NCI-H2227 treated with DMSO at 0.1 percent for 48 hours (cell line): ENCODE measurements around the gene SLC35E2B.
"Not testable (repeated sequence)": the region's sequence is repeated elsewhere in the genome, so short reads cannot be mapped to it uniquely, and the experiment has no call there.

Experiments used
- DNase-seq: peaks from one replicate; lab custom pipeline; 2025; lab: John Stamatoyannopoulos, UW

Gene SLC35E2B

GRCh38 chr1:1674806-1675205, 17.8 kb downstream of the SLC35E2B start:
- not testable (repeated sequence) for DNase-seq

DNA sequence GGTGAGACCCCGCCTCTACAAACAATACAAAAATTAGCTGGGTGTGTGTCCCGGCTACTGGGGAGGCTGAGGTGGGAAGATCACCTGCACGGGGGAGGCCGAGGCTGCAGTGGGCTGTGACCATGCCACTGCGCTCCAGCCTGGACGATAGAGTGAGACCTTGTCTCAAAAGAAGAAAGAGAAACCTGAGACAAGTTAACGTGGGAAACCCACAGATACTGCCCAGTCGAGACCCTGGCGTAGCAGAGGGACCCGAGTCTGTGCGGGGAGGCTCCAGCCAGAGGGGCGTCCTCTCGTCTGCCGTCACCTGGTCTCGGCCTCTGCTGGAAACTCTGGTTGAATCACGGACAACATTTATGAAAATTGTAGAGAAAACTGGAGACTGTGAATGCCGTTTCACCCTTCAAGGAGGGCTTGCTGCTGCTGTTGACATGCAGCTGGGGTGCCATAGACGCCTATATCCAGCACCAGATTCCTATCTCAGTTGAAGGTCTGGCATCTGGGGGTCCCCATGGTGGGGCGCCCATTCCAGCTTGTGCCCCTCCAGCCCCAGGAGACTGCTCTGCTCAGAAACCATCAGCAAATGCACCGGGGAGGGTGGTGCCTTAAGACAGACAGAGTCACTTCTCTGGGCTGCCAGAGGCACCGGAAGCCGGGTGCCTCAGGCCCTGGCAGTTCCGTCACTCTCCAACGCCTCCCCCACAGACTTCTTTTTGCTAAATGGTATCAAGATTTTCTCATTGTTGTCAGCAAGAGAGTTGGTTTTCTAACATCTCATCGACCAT, 20.2 kb downstream of the SLC35E2B start:
- no peak for DNase-seq

DNA sequence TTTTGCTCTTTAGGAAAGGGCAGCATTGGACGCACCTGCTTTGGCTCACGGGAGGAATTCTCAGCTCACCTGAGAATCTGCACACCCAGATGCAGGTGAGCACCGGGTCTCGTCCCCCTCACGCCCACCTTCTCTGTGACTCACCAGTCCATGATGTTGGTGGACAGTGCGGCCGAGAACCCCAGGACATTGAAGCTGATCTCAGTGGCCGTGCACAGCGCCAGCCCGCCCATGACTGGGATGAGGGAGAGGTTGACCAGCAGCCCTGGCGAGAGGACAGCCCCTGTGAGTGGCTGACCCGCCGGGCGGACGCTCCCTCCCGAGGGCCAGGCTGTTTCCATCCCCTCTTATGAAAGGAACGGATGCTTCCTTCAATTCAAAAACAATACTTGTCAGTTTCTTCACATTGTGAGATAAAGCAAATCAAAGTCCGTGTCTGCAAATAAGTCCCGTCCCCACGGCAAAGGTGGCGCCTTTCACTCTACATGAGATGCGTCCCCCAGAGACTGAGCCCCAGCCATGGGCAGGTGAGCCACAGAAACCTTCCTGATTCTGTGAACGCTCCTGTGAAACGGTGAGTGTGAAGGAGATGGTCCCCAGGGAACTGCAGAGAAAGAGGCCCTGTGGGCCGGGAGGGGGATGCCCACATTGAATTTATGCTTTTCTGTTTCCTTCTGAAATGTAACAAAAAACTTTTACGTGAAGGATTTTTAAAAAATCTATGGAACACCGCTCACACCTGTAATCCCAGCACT, 21.1 kb downstream of the SLC35E2B start:
- DNase-seq = no peak

GRCh38 chr1:1670866-1671265, 21.7 kb downstream of the SLC35E2B start:
- no peak for DNase-seq

DNA sequence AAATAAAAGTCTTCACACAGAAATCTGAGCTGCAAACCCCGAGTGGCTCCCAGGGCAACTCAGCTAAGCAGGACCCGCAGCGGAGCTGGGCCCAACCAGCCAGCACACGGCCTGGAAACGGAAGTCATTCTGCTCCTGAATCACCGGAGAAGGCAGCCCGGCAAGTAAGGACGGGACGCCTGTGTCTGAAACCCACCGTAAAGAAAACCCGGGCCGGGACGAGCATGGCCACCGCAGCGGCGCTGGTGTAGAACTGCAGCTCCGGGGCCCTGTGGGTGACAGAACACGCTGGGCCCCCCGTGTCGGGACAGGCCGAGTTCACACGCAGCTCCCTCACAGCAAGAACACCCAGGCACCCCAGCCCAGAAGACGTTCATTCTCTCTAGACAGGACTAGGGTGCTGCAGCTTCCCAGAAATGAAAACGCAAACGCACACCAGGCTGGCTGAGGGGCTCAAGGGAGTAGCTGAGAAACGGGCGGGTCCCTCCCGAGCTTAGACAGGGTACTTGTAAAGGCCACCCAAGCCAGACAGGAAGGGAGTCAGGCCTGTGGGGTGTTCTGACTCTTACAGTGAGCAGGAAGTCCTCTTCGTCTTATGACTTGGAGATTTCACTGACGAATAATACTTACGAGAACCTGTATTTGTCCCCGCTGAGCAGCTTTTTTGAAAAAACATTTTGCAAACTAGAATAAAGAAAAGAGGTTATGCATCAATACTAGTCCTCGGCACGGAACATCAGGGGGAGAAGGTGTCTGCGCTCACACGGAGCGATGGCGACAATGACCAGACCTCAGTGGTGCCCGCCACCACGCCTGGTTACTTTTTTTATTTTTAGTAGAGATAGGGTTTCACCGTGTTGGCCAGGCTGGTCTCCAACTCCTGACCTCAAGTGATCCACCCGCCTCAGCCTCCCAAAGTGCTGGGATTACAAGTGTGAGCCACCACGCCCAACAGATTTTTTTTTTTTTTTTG, 22.8 kb downstream of the SLC35E2B start:
- DNase-seq = no peak

- no peak for DNase-seq
These were observed 26.1 kb downstream of the SLC35E2B start for GRCh38 chr1:1666526-1666925.

DNA sequence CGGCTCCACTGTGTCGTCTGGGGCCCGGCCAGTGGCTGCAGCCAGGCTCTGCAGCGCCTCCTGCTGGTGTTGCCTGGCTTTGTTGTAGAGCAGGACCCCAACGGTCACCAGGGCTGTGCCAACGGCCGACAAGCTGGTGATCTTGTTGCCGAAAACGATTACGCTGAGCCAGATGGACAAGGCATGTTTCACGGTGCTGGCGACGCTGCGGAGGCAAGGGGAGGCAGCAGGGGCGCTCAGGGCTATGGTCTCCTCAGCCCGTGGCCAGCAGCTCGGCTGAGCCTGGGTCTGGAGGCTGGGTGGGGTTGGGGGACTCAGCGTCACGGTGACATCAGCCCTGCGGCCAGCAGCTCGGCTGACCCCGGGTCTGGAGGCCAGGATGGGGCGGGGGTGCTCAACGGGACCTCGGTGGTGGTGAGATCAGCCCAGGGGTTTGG, 26.8 kb downstream of the SLC35E2B start:
- no peak for DNase-seq

DNA sequence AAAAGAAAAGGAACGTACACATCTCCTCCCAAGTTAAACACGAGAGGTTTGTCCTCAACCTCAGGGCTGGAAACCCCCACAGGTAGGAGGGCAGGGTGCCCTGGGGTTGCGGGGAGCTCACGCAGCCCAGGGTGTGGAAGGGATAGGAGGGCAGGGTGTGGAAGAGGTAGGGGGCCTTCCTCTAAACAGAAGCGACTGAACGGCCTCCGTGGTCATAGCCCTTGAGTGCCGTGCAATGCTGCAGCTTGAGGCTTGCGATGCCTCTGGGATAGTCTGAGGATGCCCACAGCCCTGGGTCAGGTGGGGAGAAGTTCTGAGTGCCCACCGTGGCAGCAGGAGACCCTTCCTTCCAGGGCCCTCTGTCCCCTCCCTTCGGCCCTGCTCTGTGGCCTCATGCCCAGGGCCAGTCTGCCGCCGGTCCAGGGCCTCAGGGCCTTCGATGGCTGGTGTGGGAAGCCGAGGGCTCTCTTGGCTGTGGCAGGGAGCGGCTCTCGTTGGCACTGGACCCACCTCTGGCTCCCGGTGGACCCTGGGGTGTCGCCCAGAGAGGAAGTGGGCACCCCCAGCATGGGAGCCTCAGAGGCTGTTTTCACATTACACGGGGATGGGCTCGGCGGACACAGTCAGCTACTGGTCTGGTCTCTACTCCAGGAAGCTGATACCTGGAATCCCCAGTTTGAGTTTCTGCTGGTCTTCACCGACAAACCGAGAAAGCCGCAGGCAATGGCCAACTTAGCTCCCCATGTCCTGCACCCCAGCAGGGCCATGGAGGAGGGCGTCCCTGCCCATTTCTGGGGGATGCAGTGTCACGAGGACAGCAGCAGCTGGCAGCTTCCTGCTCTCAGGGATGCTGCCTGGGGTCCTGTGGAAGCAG, 27.4 kb downstream of the SLC35E2B start:
- DNase-seq = no peak

DNA sequence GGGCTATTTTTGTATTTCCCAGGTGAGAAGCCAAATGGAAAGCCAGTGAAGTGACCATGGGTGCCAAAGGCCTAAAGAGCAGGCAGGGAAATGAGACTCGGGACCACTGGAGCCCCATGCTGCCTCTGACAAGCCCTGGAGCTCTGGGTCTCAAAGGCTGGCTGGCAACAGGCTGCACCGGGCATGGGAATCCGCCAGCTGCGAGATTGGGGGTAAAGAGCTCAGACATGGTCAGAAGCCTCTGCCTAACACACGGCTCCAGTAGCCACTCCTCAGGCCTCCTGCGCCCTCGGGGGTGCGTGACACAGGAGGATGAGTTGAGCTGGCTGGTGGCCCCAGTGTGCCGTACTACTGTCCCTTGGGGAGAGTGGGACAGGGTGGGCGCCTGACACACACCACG, 28.3 kb downstream of the SLC35E2B start:
- DNase-seq = not testable (repeated sequence)

- not testable (repeated sequence) for DNase-seq
These were observed 29.6 kb downstream of the SLC35E2B start for GRCh38 chr1:1662830-1663560.

GRCh38 chr1:1662392-1662791, 30.2 kb downstream of the SLC35E2B start:
- DNase-seq = not testable (repeated sequence)

- DNase-seq = peak; percentile 97
These were observed 33.7 kb downstream of the SLC35E2B start, which contains the start of gene CDK11B for GRCh38 chr1:1658583-1659549. Gene CDK11B (minus strand): TSS chr1:1659004. CDS start chr1:1657485, 1,519 bp downstream.

- DNase-seq = not testable (repeated sequence)
These were observed 44.3 kb downstream of the SLC35E2B start for GRCh38 chr1:1648265-1648664.

GRCh38 chr1:1647567-1648241, 44.9 kb downstream of the SLC35E2B start:
- not testable (repeated sequence) for DNase-seq

DNA sequence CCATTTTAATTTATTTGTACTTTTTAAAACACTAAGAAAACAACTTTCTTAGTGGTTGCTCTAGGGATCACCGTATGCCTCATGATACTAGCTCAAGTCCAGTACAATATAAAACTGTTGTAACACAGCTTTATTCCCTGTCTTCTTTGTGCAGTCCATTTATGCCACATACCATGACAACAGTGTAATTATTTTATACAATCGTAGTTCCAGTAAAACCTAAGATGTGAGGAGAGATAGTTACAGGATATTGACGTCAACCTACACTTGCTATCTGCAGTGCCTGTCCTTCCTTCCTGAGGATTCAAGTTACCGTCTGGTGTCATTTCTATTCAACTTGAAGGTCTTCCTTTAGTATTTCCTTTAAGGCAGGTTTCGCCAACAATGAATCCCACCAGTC, 46.3 kb downstream of the SLC35E2B start:
- DNase-seq = not testable (repeated sequence)

DNA sequence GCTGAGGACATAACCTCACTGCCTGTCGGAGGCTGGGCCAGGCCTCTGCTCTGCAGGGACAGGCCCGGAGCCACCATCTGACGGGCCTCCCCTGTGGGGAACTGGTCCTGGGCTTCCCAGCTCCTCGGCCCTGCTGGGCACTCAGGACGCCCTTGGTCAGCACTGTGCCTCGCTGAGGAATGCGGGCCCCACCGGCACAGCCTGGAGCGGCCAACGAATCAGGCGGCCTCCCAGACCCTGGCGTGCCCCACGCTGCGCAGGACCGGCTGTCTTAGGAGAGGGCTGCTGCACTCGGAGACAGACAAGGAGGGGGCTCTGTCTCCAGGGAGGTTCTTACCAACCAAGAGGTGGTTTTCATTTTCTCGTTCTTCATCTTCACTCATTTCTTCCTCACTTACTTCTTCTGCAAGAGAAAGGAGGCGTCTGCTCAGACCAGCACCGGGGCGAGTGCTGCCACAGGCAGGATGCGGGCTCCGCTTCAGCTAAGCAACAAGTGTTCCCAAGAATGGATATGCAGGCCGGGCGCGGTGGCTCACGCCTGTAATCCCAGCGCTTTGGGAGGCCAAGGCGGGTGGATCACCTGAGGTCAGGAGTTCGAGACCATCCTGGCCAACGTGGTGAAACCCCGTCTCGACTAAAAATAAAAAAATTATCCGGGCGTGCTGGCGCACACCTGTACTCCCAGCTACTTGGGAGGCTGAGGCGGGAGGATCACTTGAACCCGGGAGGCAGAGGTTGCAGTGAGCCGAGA, 51.7 kb downstream of the SLC35E2B start:
- DNase-seq = not testable (repeated sequence)

- DNase-seq = not testable (repeated sequence)
These were observed 52.5 kb downstream of the SLC35E2B start for GRCh38 chr1:1640081-1640480.

DNA sequence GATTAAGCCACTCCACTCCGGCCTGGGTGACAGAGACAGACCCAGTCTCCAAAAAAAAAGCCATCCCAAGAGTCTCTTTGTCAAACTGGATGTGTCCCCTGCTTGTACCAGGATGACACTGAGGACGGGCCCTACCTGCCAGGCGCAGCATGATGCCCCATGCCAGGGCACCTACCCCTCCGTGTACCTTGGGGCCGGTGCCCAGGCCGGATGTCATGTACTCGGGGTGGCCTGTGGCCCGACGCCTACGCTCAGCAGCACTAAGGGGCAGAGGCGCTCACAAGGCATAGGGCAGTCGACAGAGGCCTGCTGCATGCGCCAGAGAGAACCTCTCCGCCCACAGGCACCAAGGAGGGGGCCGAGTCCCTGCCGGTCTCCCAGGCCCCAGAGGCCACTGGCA, 53.2 kb downstream of the SLC35E2B start:
- not testable (repeated sequence) for DNase-seq
